Activated T-helper 1 cell treated with anti-CD3 and anti-CD28 coated beads, Interleukin-12 subunit alpha, Interleukin-12 subunit beta, Interleukin-2, Interleukin-4 antibody, amounts not matched to agents 30 ng/mL and 10 ng/mL and 1 ng/mL, durations not matched to agents 14 hours and 24 hours and 36 hours (primary cell): ENCODE data around the gene HGFAC. TPM values are rescaled to one million over a fixed set of nuclear protein-coding genes. Genes with fewer than 3 reads are reported as not detected.

Experiments used
- DNase-seq: peaks from one replicate; pipeline ENCODE4 v3.0.0; 2021; ENCODE audit warnings: low spot score
- H3K27ac Mint-ChIP-seq: one replicate; pipeline ENCODE4 v1.8.0; 2021; ENCODE audit warnings: mild to moderate bottlenecking, mixed read lengths
- H3K27me3 Mint-ChIP-seq: one replicate; pipeline ENCODE4 v1.8.0; 2022; ENCODE audit warnings: mild to moderate bottlenecking, moderate library complexity, mixed read lengths; ENCODE audit not compliant: insufficient read depth
- H3K36me3 Mint-ChIP-seq: one replicate; pipeline ENCODE4 v1.8.0; 2021; ENCODE audit warnings: low read depth, mixed read lengths
- H3K4me1 Mint-ChIP-seq: one replicate; pipeline ENCODE4 v1.8.0; 2021; ENCODE audit warnings: low read depth, mixed read lengths
- H3K4me3 Mint-ChIP-seq: one replicate; pipeline ENCODE4 v1.8.0; 2021; ENCODE audit warnings: mild to moderate bottlenecking, moderate library complexity, mixed read lengths
- H3K9me3 Mint-ChIP-seq: one replicate; pipeline ENCODE4 v1.8.0; 2021; ENCODE audit warnings: mixed read lengths
- intact Hi-C: fragments of 100-400 bp; cut with micrococcal nuclease; formaldehyde crosslinking; loops from one replicate; pipeline ENCODE4 v1.15.1; 2024
- total RNA-seq: library from RNA; stranded (reverse); gene quantifications from 2 replicates; pipeline ENCODE4 v1.2.3, GENCODE V29; 2022

The HGFAC gene
- total RNA-seq, 1 donor from 2014 or later: not detected

- Mint-ChIP-seq H3K4me1 (no peaks in the 10 kb centered on the region), H3K9me3 (no peaks in the 10 kb centered on the region), H3K27me3 (no peaks in the 10 kb centered on the region), H3K4me3 (no peak overlapping the region), H3K27ac (no peak overlapping the region), H3K36me3 (no peaks in the 10 kb centered on the region)
- DNase-seq: no peak
- intact Hi-C loops: no loop called here
These were observed 27.1 kb upstream of the HGFAC start for GRCh38 chr4:3414421-3415279.

- no peaks in the 10 kb centered on the region for H3K9me3 Mint-ChIP-seq
- no peak for DNase-seq
- H3K36me3 Mint-ChIP-seq: no peaks in the 10 kb centered on the region
- H3K4me1 Mint-ChIP-seq: no peaks in the 10 kb centered on the region
- H3K27ac Mint-ChIP-seq: no peak overlapping the region
- no peaks in the 10 kb centered on the region for H3K27me3 Mint-ChIP-seq
- H3K4me3 Mint-ChIP-seq: no peak overlapping the region
- intact Hi-C loops: no loop called here
These were observed 26.2 kb upstream of the HGFAC start for GRCh38 chr4:3415471-3416141.

DNA sequence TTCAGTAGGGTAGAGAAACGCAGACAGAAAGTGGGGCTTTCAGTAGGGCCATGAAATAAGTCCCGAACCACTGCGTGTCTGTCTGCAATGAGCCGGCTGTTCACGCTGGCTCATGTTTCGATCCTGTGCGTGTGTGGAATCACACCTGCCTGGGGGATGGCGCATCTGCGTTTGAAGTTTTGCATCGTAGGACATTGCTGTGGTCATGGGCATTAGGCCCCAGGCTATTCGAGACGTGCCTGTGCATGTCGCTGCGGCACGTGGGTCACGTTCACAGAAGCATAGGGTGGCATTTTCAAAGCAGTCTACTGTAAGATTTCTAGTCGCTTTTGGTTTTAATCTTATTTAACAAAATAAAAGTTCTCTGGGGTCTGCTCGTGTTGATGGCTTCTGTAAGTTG, 25.5 kb upstream of the HGFAC start:
- Mint-ChIP-seq H3K4me1 (no peaks in the 10 kb centered on the region), H3K4me3 (no peak overlapping the region), H3K27me3 (no peaks in the 10 kb centered on the region), H3K36me3 (no peaks in the 10 kb centered on the region), H3K9me3 (no peaks in the 10 kb centered on the region), H3K27ac (no peak overlapping the region)
- DNase-seq: no peak
- intact Hi-C loops: no loop called here

DNA sequence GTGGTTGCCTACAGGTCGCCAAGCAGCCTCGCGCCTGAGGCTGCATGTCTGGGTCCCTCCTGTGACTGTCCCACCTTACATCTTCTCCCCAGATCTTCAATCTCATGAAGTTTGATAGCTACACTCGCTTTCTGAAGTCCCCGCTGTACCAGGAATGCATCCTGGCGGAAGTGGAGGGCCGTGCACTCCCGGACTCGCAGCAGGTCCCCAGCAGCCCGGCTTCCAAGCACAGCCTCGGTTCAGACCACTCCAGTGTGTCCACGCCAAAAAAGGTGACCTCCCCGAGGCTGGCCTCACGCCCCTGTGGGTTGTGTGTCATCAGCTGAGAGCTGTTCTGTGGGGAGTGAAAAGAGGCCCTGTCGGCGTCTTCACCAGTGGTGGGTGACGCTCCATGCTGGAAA, 24.9 kb upstream of the HGFAC start:
- H3K27me3 Mint-ChIP-seq: no peaks in the 10 kb centered on the region
- H3K4me1 Mint-ChIP-seq: no peaks in the 10 kb centered on the region
- no peaks in the 10 kb centered on the region for H3K9me3 Mint-ChIP-seq
- no peak for DNase-seq
- H3K4me3 Mint-ChIP-seq: no peak overlapping the region
- no peak overlapping the region for H3K27ac Mint-ChIP-seq
- H3K36me3 Mint-ChIP-seq: no peaks in the 10 kb centered on the region
- intact Hi-C loops: no loop called here

DNA sequence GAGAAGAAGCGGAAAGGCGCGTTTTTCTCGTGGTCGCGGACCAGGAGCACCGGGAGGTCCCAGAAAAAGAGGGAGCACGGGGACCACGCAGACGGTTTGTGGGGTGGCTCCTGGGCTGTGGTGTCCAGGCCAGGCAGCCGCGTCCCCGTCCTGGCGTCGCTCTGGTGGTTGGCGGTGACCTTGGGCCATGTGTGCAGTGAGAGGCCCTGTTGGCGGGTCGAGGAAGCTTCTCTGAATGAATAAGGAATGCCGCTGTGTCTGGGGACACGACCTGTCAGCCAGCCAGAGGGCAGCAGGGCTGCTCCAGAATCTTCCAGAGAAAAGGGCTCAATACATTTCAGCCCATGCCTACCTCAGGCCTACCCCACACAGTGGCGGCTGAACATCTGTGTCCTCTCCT, 24.3 kb upstream of the HGFAC start:
- Mint-ChIP-seq H3K27me3 (no peaks in the 10 kb centered on the region), H3K4me3 (no peak overlapping the region), H3K36me3 (no peaks in the 10 kb centered on the region), H3K27ac (no peak overlapping the region), H3K9me3 (no peaks in the 10 kb centered on the region), H3K4me1 (no peaks in the 10 kb centered on the region)
- DNase-seq: no peak
- intact Hi-C loops: no loop called here

GRCh38 chr4:3418029-3418762, 23.6 kb upstream of the HGFAC start:
- intact Hi-C loops: no loop called here
- Mint-ChIP-seq H3K27me3 (no peaks in the 10 kb centered on the region), H3K36me3 (no peaks in the 10 kb centered on the region), H3K27ac (no peak overlapping the region), H3K4me3 (no peak overlapping the region), H3K9me3 (no peaks in the 10 kb centered on the region), H3K4me1 (no peaks in the 10 kb centered on the region)
- no peak for DNase-seq

GRCh38 chr4:3419836-3420605, 21.7 kb upstream of the HGFAC start:
- Mint-ChIP-seq H3K9me3 (no peaks in the 10 kb centered on the region), H3K36me3 (no peaks in the 10 kb centered on the region), H3K27ac (no peak overlapping the region), H3K4me1 (no peaks in the 10 kb centered on the region), H3K4me3 (no peak overlapping the region), H3K27me3 (no peaks in the 10 kb centered on the region)
- DNase-seq: no peak
- intact Hi-C loops: no loop called here

GRCh38 chr4:3420606-3420955, 21.2 kb upstream of the HGFAC start:
- no peak for DNase-seq
- Mint-ChIP-seq H3K36me3 (no peaks in the 10 kb centered on the region), H3K4me1 (no peaks in the 10 kb centered on the region), H3K27ac (no peak overlapping the region), H3K27me3 (no peaks in the 10 kb centered on the region), H3K9me3 (no peaks in the 10 kb centered on the region), H3K4me3 (no peak overlapping the region)
- intact Hi-C loops: no loop called here

GRCh38 chr4:3420956-3421355, 20.8 kb upstream of the HGFAC start:
- no peaks in the 10 kb centered on the region for H3K4me1 Mint-ChIP-seq
- no peak for DNase-seq
- no peak overlapping the region for H3K4me3 Mint-ChIP-seq
- intact Hi-C loops: no loop called here
- H3K9me3 Mint-ChIP-seq: no peaks in the 10 kb centered on the region
- H3K27me3 Mint-ChIP-seq: no peaks in the 10 kb centered on the region
- no peak overlapping the region for H3K27ac Mint-ChIP-seq
- no peaks in the 10 kb centered on the region for H3K36me3 Mint-ChIP-seq

- intact Hi-C loops: no loop called here
- H3K9me3 Mint-ChIP-seq: no peaks in the 10 kb centered on the region
- H3K27ac Mint-ChIP-seq: no peak overlapping the region
- no peaks in the 10 kb centered on the region for H3K36me3 Mint-ChIP-seq
- DNase-seq: no peak
- H3K27me3 Mint-ChIP-seq: no peaks in the 10 kb centered on the region
- H3K4me3 Mint-ChIP-seq: no peak overlapping the region
- no peaks in the 10 kb centered on the region for H3K4me1 Mint-ChIP-seq
These were observed 20.3 kb upstream of the HGFAC start for GRCh38 chr4:3421470-3421869.

DNA sequence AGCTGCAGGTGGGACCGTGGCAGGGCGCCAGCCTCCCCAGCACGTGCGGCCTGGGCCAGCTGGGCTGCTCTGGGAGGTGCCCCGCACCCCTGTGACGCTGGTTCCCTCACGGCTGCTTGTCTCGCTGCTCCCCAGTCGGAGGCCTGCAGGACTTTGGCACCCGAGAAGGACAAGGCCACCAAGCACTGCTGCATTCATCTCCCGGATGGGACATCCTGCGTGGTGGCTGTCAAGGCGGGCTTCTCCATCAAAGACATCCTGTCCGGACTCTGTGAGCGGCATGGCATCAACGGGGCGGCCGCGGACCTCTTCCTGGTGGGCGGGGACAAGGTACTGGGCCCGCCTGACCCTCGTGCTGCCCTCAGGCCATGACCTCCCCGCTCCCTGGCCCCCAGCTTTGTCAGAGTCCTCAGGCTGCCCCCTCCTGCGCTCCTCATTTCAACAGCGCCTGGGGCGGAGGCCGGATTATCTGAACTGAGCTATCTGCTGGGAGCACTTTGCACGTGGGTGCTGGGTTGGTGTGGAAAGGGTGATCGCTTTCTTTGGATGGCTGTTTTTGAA, 19.4 kb upstream of the HGFAC start:
- no peak for DNase-seq
- no peaks in the 10 kb centered on the region for H3K27me3 Mint-ChIP-seq
- H3K36me3 Mint-ChIP-seq: no peaks in the 10 kb centered on the region
- no peak overlapping the region for H3K27ac Mint-ChIP-seq
- intact Hi-C loops: no loop called here
- no peak overlapping the region for H3K4me3 Mint-ChIP-seq
- no peaks in the 10 kb centered on the region for H3K9me3 Mint-ChIP-seq
- no peaks in the 10 kb centered on the region for H3K4me1 Mint-ChIP-seq

DNA sequence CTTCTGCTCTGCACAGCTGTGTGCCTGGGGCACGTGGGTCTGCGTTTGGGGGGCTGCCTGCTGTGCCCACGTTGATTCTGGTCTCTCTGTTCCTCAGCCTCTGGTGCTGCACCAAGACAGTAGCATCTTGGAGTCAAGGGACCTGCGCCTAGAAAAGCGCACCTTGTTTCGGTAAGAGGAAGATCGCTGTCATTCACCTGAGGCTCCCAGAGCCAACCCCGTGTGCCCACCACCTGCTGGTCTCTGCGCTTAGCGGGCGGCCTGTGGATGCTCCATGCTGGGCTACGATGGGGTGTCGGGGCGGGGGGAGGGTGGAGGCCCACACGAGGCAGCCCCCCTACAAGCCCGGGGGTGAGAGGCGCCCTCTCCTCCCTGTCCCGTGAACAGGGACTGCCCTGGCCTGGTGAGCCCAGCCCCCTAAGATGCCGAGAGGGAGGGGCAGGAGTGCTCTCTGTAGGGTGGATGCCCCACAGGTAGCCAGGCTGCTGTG, 18.9 kb upstream of the HGFAC start:
- Mint-ChIP-seq H3K4me1 (no peaks in the 10 kb centered on the region), H3K36me3 (no peaks in the 10 kb centered on the region), H3K27me3 (no peaks in the 10 kb centered on the region), H3K27ac (no peak overlapping the region), H3K4me3 (no peak overlapping the region), H3K9me3 (no peaks in the 10 kb centered on the region)
- no peak for DNase-seq
- intact Hi-C loops: no loop called here
